ENCODE results near the gene KIAA1614.

KIAA1614 gene

DNA sequence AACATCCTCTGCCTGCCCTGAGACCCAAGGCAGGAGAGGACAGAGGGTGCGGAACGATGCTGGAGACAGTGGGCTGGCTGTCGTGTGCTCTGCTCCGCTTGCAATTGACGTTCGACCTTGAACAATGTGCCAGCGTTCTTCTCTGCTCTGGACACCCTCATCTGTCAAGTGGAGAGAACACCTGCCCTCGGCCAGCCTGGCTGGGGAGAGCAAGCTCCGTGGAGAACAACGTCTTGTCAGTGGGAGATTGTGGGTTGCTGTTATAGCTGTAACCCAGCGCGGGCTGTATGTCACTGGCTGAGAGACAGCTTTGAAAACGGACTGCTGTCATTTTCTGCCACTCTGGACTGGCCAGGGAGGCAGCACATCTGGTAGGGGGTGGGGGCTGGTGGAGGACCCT lies 14.7 kb downstream of the KIAA1614 start:
- no peak for DNase-seq

DNA sequence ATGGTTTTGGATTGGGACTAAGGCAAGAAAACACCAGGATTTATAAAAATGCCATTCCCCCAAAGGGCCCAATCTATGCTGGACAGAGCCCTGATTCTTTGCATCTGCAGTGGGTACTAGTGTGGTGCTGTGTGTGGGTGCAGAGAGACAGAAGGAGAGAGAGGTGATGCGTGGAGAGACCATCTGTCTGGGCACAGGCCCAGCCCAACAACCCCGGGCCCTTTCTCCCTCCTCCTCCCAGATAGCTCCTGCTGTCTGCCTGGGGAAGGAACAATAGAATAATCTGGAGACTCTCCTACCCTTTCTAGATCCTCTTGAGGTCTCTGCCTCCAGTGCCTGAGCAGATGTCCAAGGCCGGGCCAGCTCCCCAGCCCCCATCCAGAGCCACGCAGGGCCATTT lies 15.1 kb downstream of the KIAA1614 start:
- no peak for DNase-seq

- no peak for DNase-seq
Observed at GRCh38 chr1:180928331-180929230, 15.9 kb downstream of the KIAA1614 start.

- DNase-seq: no peak
Observed at GRCh38 chr1:180929389-180929788, 16.7 kb downstream of the KIAA1614 start.

GRCh38 chr1:180930687-180931086 lies 18.0 kb downstream of the KIAA1614 start:
- no peak for DNase-seq

GRCh38 chr1:180931529-180931928 lies 18.8 kb downstream of the KIAA1614 start:
- DNase-seq: no peak

GRCh38 chr1:180932378-180932777 lies 19.7 kb downstream of the KIAA1614 start:
- no peak for DNase-seq

DNA sequence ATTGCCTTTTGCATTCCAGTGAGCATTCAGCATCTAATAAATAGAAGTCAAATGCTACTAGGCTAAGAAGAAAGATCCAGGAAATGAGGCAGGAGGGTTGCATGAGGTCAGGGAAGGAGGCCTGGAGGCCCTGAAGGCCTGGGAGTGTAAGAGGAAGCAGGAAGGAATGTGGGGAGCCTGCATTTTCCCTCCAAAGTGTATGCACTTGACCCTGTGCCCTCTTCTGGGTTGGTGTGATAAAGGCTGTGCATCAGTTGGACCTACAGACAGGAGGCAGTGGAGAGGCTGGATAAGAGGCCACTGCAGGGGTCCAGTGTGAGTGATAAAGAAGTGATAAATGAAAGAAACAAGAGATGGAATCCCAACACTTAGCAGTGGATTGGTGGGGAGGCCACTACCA lies 20.4 kb downstream of the KIAA1614 start:
- no peak for DNase-seq

GRCh38 chr1:180934563-180934962 lies 21.9 kb downstream of the KIAA1614 start:
- DNase-seq: no peak

DNA sequence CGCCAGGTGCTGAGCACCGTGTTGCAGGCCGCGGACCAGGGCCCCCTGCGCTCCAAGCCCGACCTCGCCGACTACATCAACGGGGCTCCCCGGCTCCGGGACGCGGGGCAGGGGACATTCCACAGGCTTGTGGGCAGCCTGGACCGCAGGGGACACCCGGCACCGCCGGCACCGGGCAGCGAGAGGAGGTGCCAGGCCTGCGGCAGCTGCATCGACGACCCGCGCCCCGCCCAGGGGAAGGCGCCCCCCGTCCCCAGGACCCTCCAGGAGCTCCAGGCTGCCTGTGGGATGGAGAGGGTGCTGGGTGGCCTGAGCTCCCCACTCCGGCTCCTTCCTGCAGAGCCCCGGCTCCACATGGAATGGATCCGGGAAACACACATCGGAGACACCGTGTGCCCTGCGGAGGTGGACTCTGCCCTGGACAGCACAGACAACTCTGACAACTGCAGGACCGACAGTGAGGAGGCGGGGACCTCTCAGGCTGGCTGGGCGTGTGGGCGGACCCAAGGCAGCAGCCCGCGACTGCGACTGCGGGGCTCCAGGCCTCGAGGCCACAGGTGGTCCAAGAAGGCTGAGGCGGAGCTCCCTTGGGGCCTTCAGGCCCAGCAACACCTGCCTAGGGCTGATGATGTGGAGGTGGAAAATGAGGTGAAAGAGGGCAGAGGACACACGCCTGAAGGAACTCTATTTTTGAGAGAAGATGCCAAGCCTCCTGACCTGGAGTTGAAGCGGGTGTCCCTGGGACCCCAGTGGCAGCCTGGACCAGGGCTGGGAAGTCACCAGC lies 22.8 kb downstream of the KIAA1614 start:
- DNase-seq: no peak

DNA sequence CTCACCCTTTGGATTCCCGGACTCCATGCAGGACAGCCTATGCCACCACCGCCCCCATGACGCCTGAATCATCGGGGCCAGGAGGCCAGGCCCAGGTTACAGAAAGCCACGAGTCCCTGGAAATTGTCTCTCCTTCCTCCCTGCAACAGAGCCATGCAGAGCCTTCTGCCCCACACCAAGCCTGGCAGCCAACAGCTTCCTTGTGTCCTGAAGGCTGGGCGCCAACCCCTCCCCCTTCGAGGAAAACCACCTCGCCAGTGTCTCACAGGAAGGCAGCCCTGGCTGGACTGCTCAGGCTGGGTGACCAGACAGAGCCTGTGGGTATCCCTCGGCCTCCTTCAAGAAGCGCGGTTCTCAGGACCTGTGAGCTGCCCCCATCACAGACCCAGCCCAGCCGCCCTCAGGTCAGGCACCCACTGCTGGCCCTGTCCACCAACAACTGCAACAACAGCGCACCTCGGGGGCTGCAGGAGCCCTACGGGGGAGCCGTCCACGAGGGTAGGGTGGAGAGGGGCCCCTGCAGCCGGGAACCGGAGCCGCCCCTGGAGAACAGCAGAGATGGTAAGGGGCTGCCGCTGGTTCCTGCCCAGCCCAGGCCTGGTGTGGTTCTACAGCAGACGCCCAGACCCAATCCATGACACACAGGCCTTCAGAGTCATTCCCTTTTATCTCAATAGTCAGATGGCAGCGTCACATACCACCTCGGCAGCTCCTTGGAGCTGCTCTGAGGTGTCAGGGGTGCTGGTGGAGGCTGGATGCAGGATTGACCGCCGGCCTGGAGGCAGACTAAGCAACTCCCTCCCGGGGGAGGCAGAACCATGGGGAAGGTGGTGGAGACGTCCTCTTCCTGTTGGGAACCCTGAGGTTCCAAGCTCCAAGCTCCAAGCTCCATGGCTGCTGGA lies 23.7 kb downstream of the KIAA1614 start:
- no peak for DNase-seq

DNA sequence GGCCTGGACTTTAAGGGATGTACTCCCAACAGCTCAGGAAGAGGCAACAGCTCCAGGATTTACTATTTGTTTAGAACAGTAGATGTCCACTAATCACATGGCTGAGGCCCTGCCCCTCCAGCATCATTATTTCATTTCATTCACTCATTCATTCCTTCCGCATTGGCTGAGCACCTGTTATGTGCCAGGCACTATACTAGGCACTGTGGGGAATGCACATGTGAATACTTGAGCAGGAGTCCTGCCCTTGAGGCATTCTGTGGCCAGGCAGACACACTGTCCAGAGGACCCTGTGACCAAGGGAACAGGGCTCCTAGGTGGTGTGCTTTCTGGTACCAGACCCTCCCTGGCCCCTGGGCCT lies 24.3 kb downstream of the KIAA1614 start:
- DNase-seq: no peak

- no peak for DNase-seq
Observed at GRCh38 chr1:180937624-180938225, 25.0 kb downstream of the KIAA1614 start.

DNA sequence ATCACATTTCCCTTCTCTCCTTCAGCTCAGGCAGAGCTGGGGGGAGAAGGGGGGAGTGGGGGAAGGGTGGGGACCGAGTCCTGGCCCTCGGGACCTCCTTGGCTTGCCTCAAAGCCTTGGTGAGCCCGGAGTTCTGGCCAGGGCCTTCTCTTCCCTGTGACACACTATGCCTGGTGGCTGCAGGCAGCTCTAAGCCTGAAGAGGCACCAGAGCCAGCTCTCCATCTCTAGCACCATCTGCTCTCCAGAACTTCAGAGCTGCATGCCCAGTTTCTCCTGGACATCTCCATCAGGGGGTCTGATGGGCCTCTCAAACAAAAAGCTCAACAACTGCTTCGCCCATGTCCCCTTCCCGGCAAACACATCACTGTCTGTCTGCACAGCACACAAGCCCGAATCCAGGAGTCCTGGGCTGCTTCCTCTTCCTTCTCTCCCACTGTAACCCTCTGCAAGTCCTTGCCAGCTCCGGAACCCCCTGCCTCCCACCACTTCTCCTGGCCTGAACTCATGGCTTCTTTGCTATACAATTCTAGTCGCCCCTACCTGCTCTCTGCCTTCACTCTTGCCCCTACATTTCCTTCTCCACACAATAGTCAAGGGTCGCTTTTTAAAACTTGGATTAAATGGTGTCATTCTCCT lies 26.5 kb downstream of the KIAA1614 start:
- DNase-seq: no peak

DNA sequence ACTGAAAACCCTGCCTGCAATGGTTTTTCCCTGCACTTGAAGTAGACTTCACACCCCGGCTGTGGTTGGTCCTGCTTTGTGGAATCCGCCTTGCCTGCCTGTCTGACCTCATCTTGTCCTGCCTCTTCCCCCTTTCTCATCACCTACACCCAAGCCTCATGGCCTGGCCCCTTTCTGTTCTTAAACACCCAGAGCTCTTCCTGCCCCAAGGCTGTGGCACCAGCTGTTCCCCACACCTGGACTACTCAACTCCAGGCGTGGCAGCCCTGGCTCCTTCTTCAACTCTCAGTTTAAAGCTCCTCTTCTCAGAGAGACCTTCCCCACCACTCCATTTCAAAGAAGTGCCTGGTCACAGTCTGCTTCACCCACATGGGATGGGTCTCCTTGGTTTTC lies 27.0 kb downstream of the KIAA1614 start:
- DNase-seq: no peak

DNA sequence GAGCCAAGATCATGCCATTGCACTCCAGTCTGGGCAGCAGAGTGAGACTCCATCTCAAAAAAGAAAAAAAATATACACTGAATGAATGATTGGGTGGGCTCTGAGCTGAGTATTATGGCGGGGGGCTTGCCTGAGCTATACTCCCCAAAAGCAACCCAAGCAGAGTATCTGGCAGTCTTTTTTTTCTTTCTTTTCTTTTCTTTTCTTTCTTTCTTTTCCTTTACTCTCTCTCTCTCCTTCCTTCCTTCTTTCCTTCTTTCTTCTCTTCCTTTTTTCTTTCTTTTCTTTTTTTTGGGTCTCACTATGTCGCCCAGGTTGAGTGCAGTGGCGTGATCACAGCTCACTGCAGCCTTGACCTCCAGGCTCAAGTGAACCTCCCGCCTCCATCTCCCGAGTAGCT lies 27.7 kb downstream of the KIAA1614 start:
- no peak for DNase-seq

DNA sequence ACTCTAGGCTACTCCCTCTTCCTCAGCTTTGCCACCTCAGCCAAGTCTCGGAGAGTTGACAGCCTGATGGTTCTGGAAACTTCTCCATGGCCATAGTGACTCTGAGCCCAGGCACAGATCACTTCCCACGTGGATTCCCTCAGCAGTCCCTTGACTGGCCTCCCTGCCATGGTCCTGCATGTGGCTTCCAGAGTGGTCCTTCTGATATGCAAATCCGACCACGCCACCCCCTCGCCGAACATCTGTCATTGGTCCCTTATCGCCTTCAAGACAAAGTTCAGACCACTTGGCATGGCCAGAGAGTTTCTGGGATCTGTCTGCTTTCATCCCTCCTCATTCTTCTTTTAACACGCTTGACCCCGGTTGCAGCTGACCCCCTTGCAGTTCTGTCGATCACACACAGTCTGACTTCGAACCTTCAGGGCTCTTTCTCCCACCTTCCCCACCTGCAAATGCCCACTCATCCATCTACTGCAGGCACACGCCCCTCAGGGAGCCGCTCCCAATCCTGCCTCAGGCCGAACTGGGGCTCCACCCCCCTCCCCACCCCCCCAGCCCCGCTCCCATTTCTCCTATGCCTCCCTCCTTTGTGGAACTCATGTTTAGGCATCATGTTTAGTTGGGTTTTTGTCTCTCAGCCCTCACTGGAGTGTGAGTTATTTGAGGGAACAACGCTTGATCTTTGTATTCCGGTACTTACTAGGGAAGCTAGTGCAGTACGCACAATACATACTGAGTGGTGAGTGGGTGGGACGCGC lies 29.0 kb downstream of the KIAA1614 start:
- no peak for DNase-seq

- DNase-seq: no peak
Observed at GRCh38 chr1:180945151-180945550, 32.5 kb downstream of the KIAA1614 start.

DNA sequence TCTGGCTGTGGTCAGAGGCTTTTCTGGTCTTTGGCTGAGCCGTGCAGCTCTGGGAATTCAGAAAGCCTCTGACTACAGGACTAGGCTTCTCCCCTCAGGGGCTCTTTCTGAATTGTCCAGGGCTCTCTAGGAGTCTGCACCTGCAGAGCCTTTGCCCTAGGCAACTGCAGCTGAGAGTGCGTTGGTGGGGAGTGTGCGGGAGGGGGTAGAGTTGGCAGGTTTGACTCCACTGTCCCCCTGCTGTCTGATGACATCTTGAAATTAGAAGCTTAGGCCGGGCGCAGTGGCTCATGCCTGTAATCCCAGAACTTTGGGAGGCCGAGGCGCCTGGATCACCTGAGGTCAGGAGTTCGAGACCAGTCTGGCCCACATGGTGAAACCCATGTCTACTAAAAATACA lies 32.9 kb downstream of the KIAA1614 start:
- DNase-seq: no peak

- no peak for DNase-seq
Observed at GRCh38 chr1:180946056-180946455, 33.4 kb downstream of the KIAA1614 start.

Measured in kidney glomerular epithelial cell (primary cell).